OCI-LY1 (cell line): ENCODE measurements around the gene H3-3A.

Source experiments
- H2AFZ ChIP-seq: fragments of 200-600 bp; sonication (generic), shearing (Covaris generic); 2 replicates; pipeline ENCODE4 v1.6.0; 2014; ENCODE audit warnings: antibody characterized with exemption, mild to moderate bottlenecking, low read length
- H3F3A ChIP-seq: fragments of 200-600 bp; sonication (generic), shearing (Covaris generic); 2 replicates; pipeline ENCODE4 v1.6.0; 2014; ENCODE audit warnings: mild to moderate bottlenecking, antibody characterized with exemption, low read length, moderate library complexity; ENCODE audit not compliant: insufficient read depth
- H3K27ac ChIP-seq: fragments of 200-600 bp; sonication (generic); 2 replicates; pipeline ENCODE4 v1.5.1; 2014; ENCODE audit warnings: low read length, mixed run types, mild to moderate bottlenecking, low read depth; ENCODE audit not compliant: poor library complexity, severe bottlenecking
- H3K27me3 ChIP-seq: fragments of 200-600 bp; sonication (generic); 2 replicates; pipeline ENCODE4 v1.6.0; 2014; ENCODE audit warnings: antibody characterized with exemption, mild to moderate bottlenecking, low read length, moderate library complexity; ENCODE audit not compliant: insufficient read depth
- H3K36me3 ChIP-seq: fragments of 200-600 bp; sonication (generic); 2 replicates; pipeline ENCODE4 v1.6.1; 2014; ENCODE audit warnings: mild to moderate bottlenecking, antibody characterized with exemption, low read length, moderate library complexity, mixed read lengths; ENCODE audit not compliant: insufficient read depth
- H3K4me1 ChIP-seq: fragments of 200-600 bp; sonication (generic); 2 replicates; pipeline ENCODE4 v1.5.1; 2014; ENCODE audit warnings: mild to moderate bottlenecking, low read length, moderate library complexity; ENCODE audit not compliant: insufficient read depth, severe bottlenecking
- H3K4me2 ChIP-seq: fragments of 200-600 bp; sonication (generic), shearing (Covaris generic); 2 replicates; pipeline ENCODE4 v1.6.1; 2014; ENCODE audit warnings: low read length
- H3K4me3 ChIP-seq: fragments of 200-600 bp; sonication (generic); 2 replicates; pipeline ENCODE4 v1.5.1; 2014; ENCODE audit warnings: low read length, low read depth, mild to moderate bottlenecking, mixed read lengths; ENCODE audit not compliant: poor library complexity, severe bottlenecking
- H3K79me2 ChIP-seq: fragments of 200-600 bp; shearing (Covaris generic); 2 replicates; pipeline ENCODE4 v1.6.1; 2016; ENCODE audit warnings: mixed run types, low read length, mixed read lengths; ENCODE audit not compliant: insufficient read depth
- H3K9ac ChIP-seq: fragments of 200-600 bp; sonication (generic), shearing (Covaris generic); 2 replicates; pipeline ENCODE4 v1.6.1; 2014; ENCODE audit warnings: mild to moderate bottlenecking, low read length, mixed read lengths
- H3K9me2 ChIP-seq: fragments of 200-600 bp; sonication (generic), shearing (Covaris generic); 2 replicates; pipeline ENCODE4 v1.6.1; 2014; ENCODE audit warnings: low read depth, mild to moderate bottlenecking, low read length, mixed read lengths
- H3K9me3 ChIP-seq: fragments of 200-600 bp; shearing (Covaris generic); 2 replicates; pipeline ENCODE4 v1.6.1; 2014; ENCODE audit warnings: low read length, mixed read lengths
- H4K20me1 ChIP-seq: fragments of 200-600 bp; sonication (generic), shearing (Covaris generic); 2 replicates; pipeline ENCODE4 v1.6.0; 2016; ENCODE audit warnings: mild to moderate bottlenecking, low read length; ENCODE audit not compliant: insufficient read depth
- EZH2 ChIP-seq: fragments of 200-600 bp; sonication (generic), shearing (Covaris generic); IDR thresholded peaks from 2 replicates; pipeline ENCODE4 v1.8.0; 2017; ENCODE audit warnings: borderline replicate concordance, mixed run types, mild to moderate bottlenecking, antibody characterized with exemption, low read length, moderate library complexity, mixed read lengths
- TF ChIP-seq, protein P1 (sequence below): fragments of 200-600 bp; sonication (generic), shearing (Covaris generic); IDR thresholded peaks from 2 replicates; pipeline ENCODE4 v1.5.1; 2017; ENCODE audit warnings: mild to moderate bottlenecking, antibody characterized with exemption, low read length, moderate library complexity, mixed read lengths

The H3-3A gene

DNA sequence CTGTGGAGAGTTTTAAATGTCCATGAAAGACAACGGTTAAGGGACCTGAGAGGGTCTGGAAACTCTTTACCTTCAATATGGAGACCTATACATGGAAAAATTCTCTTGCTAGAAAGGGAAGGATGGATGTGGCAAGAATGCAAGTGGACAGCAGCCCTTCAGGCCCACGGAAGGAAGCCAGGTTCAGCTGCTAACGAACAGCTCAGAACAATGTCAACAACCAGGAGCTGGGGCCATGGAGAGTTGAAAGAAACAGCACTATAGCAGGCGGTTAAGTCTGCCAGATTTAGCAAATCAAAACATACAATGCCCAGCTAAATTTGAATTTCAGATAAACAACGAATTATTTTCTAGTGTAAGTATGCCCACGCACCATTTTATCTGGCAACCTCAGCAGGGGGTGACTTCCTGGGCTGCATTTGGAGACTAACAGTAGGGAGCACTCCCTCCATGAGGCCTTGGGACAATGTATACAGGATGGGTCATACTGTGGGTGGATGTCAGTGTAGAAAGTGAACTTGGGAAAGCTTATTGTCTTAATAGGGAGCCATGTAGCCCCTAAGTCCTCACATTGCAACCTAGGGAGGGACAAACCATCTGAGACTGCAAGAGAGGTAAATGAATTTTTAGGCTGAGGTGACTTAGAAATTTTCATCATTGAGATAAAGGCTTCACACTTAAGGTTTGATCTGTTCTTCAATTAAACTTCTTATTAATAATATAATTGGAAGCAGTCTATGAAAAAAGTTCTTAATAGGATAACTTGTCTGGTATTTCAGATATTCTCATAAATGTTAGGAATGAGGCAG is 7.8 kb upstream of the H3-3A start:
- no peaks in the 10 kb centered on the region for H3K79me2 ChIP-seq
- H3K4me2 ChIP-seq = no peak overlapping the region
- no peak overlapping the region for H2AFZ ChIP-seq
- H3K27me3 ChIP-seq = no peaks in the 10 kb centered on the region
- H3K9me3 ChIP-seq = no peaks in the 10 kb centered on the region
- H3K36me3 ChIP-seq = peaks cover 8% of the 10 kb centered on the region; the same call in 1 of the 2 replicates
- H3F3A ChIP-seq = no peaks in the 10 kb centered on the region
- H3K9ac ChIP-seq = no peak overlapping the region
- no peaks in the 10 kb centered on the region for H3K9me2 ChIP-seq
- no peak overlapping the region for H3K4me3 ChIP-seq
- H4K20me1 ChIP-seq = no peaks in the 10 kb centered on the region
- no peak overlapping the region for H3K27ac ChIP-seq
- TF ChIP-seq, protein P1, sequence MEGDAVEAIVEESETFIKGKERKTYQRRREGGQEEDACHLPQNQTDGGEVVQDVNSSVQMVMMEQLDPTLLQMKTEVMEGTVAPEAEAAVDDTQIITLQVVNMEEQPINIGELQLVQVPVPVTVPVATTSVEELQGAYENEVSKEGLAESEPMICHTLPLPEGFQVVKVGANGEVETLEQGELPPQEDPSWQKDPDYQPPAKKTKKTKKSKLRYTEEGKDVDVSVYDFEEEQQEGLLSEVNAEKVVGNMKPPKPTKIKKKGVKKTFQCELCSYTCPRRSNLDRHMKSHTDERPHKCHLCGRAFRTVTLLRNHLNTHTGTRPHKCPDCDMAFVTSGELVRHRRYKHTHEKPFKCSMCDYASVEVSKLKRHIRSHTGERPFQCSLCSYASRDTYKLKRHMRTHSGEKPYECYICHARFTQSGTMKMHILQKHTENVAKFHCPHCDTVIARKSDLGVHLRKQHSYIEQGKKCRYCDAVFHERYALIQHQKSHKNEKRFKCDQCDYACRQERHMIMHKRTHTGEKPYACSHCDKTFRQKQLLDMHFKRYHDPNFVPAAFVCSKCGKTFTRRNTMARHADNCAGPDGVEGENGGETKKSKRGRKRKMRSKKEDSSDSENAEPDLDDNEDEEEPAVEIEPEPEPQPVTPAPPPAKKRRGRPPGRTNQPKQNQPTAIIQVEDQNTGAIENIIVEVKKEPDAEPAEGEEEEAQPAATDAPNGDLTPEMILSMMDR = no peak
- no peak for TF ChIP-seq EZH2
- H3K4me1 ChIP-seq = no peaks in the 10 kb centered on the region

DNA sequence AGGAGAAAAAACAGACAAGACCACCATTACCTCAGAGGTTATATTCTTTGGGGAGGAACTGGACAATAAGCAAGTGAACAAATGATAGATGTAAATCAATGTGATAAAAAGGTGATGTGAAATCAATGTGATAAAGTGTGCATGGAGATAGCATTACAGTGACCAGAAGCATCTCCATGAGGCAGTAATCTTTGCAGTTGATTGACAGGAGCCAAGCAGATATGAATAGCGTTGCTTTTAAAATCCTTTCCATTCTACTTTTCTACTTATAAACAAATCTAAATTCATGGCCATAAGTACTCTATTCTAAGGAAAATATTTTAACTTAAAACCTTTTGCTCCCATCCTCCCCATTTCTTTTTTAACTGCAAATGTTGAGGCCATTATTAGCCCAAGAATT is 2.8 kb upstream of the H3-3A start:
- H3F3A ChIP-seq = no peaks in the 10 kb centered on the region
- peaks cover 17% of the 10 kb centered on the region; the same call in 1 of the 2 replicates for H3K36me3 ChIP-seq
- no peak overlapping the region for H3K27ac ChIP-seq
- H3K9me3 ChIP-seq = no peaks in the 10 kb centered on the region
- H3K27me3 ChIP-seq = no peaks in the 10 kb centered on the region
- no peak overlapping the region for H3K4me3 ChIP-seq
- H4K20me1 ChIP-seq = no peaks in the 10 kb centered on the region
- H3K4me1 ChIP-seq = peaks cover 14% of the 10 kb centered on the region
- no peak for TF ChIP-seq EZH2
- TF ChIP-seq, protein P1 = no peak
- peaks cover 18% of the 10 kb centered on the region for H3K79me2 ChIP-seq
- H2AFZ ChIP-seq = no peak overlapping the region
- no peak overlapping the region for H3K9ac ChIP-seq
- H3K9me2 ChIP-seq = no peaks in the 10 kb centered on the region
- H3K4me2 ChIP-seq = no peak overlapping the region

DNA sequence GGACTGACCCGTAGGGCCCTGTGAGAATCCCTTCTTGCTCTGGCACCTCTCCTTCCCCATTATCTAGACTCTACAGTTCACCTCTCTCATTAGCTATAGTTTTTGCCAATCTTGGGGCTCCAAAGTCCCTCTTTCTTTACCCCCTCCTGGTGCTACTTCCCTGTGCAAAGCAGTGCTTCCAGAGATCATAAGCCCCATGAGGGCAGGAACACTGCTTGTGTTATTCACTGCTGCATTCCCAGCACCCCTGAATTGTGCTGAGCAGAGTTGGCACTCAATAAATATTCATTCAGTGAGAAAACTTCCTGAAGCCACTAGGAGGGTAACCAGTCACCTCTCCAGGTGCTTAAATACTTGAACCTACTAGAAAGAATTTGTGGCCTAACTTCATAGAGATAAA is 2.1 kb upstream of the H3-3A start:
- peak overlapping the region; percentile 99; the same call in 1 of the 2 replicates for H3K4me2 ChIP-seq

More for the DNA sequence above, 2.1 kb upstream of the H3-3A start:
- no peaks in the 10 kb centered on the region for H3F3A ChIP-seq
- no peak overlapping the region for H3K27ac ChIP-seq
- H3K4me1 ChIP-seq = peaks cover 22% of the 10 kb centered on the region
- TF ChIP-seq, protein P1 = no peak
- TF ChIP-seq EZH2 = no peak
- no peaks in the 10 kb centered on the region for H3K27me3 ChIP-seq
- no peak overlapping the region for H2AFZ ChIP-seq
- peaks cover 25% of the 10 kb centered on the region for H3K79me2 ChIP-seq
- H3K9me3 ChIP-seq = no peaks in the 10 kb centered on the region
- H4K20me1 ChIP-seq = peaks cover 5% of the 10 kb centered on the region
- no peaks in the 10 kb centered on the region for H3K9me2 ChIP-seq
- H3K36me3 ChIP-seq = peaks cover 23% of the 10 kb centered on the region
- H3K4me3 ChIP-seq = no peak overlapping the region
- H3K9ac ChIP-seq = no peak overlapping the region; the same call in 1 of the 2 replicates
